ENCODE measurements around the gene FXYD5. TPM values are rescaled to one million over a fixed set of nuclear protein-coding genes. Genes with fewer than 3 reads are reported as not detected.
"Not testable (repeated sequence)": the region's sequence is repeated elsewhere in the genome, so short reads cannot be mapped to it uniquely, and the experiment has no call there.

FXYD5 gene
- total RNA-seq, 1 donor from 2014 or later, result 73.4 TPM

DNA sequence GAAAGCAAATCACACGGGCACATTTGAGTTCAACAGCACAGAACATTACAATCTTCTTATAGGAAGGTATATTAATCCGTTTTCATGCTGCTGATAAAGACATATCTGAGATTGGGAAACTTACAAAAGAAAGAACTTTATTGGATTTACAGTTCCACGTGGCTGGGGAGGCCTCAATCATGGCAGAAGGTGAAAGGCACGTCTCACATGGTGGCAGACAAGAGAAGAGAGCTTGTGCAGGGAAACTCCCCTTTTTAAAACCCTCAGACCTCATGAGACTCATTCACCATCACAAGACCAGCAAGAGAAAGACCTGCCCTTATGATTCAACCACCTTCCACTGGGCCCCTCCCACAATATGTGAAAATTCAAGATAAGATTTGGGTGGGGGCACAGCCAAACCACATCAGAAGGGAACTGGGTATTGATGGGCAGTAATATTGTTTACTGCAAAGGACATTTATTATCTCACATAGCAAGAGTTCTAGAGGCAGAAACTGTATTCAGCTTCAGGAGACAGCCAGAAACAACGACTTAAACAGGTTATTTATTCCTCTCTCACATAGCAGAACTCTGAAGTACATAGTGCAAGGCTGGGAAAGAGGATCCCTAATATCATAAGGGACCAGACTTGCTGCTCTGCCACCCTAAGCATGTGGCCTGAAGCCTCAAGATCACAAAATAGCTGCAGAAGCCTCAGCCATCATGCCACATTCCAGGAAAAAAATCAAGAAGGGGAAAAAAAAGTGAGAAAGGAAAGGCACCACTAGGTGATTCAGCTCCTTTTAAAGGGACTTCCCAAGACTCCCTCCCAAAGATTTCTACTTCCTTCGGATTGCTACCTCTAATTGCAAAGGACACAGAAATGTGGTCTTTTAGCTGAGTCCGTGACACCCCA lies 23.1 kb downstream of the FXYD5 start:
- DNase-seq (ENCODE audit: low spot score), result no peak

DNA sequence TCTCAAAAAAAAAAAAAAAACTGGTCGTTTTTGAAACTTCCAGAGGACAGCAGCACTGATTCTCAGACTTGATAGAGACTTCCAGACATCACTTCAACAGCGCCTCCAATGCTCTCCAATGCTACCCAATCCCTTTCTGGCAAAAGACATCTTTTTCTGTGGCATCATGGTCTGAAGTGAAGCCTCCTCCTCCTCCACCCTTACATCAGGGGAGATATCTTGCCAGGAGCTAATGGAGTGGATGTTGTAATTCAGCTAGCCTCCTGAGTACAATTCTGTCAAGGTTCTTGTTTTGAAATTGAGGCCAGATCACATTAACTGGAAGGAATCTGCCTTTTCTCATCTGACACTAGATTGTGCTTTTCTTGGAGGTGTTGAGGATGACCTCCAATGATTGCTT lies 24.2 kb downstream of the FXYD5 start:
- no peak for DNase-seq (ENCODE audit: low spot score)

DNA sequence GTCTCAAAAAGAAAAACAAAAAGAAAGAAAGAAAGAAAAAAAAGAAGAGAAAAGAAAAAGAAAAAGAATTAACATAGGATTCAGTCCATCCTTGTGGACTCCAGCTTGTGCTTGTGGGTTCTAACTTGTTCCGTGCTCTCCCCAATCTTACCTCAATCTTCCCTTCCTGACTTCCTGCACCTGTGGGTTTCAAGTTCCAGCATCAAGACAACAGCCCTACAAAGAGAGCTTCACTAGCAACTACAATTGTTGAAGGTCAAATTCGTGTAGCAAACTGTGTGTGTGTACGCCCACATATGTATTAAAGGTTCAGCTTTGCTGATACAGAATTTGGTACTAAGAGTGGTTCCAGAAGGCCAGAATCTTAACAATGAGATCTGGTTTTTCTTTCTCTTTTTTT lies 25.3 kb downstream of the FXYD5 start:
- DNase-seq (ENCODE audit: low spot score), result no peak

DNA sequence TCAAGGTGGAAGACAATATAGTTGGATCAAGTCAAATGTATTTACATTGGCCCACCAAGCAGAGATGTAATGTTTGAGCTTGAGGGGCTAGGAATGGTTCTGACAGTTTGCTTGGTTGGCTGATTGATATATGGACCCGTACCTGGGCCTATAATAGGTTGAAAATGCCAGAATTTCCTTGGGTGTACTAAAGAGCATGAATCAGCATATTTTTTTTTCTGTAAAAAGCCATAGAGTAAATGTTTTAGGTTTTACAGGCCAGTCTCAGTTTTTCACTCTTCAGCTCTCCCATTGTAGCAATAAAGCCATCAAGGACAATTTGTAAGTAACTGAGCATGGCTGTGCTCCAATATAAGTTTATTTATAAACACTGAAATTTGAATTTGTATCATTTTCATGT lies 26.9 kb downstream of the FXYD5 start:
- DNase-seq (ENCODE audit: low spot score), result no peak

DNA sequence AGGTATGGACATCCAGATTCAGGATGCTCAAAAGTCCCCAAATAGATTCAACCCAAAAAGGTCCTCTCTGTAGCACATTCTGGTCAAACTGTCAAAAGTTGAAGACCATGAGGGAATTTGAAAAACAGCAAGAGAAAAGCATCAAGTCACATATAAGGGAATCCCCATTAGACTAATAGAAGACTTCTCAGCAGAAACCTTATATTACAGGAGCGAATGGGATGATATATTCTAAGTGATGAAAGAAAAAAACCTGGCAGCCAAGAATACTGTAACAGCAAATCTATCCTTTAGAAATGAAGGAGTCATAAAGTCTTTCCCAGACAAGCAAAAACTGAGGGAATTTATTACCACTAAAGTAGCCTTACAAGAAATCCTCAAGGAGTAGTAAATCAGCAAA lies 29.7 kb downstream of the FXYD5 start:
- no peak for DNase-seq (ENCODE audit: low spot score)

DNA sequence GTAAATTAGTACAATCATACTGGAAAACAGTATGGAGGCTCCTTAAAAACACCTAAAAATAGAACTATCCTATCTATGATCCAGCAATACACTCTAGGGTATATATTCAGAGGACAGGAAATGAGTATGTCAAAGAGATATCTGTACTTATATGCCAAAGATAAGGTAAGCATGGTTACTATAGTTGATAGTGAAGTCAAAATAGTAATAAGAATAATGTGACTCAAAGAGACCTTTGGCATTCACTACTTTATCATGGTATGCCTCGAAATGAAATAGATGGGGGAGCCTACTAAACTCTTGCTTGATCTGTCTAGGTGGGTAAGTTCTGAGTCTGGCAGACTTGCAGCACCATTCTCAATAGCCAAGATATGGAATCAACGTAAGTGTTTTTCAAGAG lies 30.3 kb downstream of the FXYD5 start:
- DNase-seq (ENCODE audit: low spot score), result no peak

DNA sequence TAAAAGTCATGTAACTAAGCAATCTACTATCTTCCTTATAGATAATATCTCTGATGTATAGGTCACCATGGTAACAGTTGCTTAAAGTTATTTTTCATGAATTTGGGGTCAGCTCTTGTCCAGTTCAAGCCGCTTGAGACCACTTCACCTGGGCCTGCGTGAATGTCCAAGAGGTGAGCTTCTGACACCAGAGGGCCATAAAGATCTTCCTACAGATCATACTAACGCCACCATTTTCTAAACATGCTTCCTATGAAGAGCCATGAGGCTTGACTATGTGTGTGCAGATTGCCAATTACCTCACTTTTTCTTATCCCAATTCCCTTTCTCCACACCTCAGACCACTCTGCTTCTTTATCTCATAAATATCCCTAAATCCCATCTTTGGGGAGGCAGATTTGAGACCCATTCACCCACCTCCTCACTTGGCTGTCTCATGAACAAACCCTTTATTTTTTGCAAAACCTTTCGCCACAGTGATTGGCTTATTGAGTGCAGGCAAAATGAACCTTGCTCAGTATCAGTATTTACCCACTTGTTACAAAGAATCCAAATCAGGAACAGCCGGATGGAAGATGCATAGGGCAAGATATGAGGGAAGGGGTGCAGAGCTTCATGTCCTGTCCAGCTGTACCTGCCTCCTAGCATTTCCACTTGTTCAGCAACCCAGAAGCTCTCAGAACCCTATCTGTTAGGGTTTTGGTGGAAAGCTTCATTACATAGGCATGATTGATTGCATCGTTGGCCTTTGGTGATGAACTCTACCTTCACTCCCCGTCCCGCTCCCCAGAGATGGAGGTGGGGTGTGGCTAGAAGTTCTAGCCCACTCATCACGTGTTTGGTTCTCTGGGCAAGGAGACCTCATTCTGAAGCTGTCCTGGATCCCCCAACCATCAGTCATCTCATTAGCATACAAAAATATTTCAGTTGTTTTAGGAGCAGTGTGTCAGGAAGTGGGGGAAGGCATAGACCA lies 39.8 kb downstream of the FXYD5 start:
- DNase-seq (ENCODE audit: low spot score), result no peak

DNA sequence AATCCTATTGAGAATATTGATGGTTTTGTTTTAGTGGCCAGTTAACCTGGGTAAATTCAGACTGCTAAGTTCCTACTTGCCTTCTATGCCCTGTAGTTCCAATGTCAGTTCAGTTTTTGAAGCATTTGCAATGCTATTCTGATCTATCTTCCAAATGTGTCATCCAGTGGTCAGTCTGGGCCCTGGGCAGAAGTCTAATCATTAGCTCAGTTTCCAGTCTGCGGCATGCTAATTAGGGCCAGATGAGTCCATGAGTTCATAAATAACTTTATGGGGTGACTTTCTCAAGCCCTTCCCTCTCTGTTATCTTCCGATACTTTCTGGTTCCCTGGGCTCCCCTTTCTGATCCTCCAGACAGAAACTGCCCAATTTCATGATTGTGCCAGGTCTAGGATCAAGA lies 41.3 kb downstream of the FXYD5 start:
- DNase-seq (ENCODE audit: low spot score), result no peak

DNA sequence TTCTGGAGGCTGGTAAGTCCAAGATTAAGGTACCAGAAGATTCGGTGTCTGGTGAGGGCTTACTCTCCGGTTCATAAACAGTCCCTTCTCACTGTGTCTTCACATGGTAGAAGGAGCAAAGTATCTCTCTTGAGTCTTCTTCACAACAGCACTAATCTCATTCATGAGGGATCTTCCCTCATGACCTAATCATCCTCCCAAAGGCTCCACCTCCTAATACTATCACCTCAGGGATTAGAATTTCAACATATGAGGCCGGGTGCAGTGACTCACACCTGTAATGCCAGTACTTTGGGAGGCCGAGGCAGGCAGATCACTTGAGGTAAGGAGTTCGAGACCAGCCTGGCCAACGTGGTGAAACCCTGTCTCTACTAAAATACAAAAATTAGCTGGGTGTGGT lies 42.3 kb downstream of the FXYD5 start:
- not testable (repeated sequence) for DNase-seq (ENCODE audit: low spot score)

DNA sequence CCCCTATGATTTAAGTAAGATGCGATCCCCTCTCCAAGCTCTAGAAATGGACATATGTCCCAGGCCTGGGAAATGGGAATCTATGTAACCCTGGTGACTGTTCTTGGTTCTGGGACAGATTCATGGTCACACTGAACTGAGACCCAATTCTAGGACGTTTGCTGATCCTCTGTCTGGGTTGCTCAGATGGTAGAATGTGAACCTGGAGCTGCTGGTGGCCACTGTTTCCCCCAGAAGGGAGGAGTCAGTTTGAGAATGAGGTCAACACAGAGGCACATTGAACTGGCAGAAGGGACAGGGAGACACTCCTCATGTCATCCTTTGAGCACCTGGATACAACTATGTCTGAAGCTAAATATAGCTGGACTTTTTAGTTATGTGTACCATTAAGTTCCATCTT lies 44.9 kb downstream of the FXYD5 start:
- no peak for DNase-seq (ENCODE audit: low spot score)

DNA sequence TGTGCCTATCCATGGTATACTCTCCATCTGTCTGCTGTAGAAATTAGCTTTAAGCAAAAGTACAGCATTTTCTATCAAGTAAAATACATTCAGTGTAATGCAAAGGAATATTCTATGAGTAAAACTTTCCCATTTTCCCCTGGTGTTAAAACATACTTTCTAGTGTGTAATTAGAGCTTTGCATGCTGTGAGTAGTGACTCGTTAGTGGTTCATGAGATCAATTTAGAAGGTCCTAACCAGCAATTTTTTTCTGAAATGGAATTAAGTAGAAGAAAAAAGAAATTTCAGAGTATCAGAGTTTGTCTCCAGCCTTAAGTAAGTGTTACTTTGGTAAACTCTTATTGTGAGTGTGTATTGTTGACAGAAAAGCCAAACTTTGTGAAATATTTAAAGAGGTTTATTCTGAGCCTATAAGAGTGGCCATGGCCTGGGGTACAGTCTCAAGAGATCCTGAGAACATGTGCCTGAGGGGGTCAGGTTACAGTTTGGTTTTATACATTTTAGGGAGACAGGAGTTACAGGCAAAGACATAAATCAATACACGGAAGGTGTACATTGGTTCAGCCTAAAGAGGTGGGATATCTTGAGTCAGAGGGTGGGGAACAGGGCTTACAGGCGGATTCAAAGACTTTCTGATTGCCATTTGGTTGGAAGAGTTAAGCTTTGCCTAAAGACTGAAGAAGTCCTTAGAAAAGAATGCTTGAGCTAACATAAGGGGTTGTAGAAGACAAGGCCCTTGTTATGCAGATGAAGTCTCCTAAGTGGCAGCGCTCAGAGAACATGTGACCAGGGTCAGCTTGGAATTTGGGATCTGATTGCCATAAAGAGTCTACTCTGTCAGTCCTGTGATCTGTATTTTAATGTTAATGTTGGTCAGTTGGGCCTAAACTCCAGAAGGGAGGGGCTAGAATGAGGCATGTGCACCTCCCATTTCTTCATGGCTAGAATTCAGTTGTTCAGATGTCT lies 48.5 kb downstream of the FXYD5 start:
- no peak for DNase-seq (ENCODE audit: low spot score)

DNA sequence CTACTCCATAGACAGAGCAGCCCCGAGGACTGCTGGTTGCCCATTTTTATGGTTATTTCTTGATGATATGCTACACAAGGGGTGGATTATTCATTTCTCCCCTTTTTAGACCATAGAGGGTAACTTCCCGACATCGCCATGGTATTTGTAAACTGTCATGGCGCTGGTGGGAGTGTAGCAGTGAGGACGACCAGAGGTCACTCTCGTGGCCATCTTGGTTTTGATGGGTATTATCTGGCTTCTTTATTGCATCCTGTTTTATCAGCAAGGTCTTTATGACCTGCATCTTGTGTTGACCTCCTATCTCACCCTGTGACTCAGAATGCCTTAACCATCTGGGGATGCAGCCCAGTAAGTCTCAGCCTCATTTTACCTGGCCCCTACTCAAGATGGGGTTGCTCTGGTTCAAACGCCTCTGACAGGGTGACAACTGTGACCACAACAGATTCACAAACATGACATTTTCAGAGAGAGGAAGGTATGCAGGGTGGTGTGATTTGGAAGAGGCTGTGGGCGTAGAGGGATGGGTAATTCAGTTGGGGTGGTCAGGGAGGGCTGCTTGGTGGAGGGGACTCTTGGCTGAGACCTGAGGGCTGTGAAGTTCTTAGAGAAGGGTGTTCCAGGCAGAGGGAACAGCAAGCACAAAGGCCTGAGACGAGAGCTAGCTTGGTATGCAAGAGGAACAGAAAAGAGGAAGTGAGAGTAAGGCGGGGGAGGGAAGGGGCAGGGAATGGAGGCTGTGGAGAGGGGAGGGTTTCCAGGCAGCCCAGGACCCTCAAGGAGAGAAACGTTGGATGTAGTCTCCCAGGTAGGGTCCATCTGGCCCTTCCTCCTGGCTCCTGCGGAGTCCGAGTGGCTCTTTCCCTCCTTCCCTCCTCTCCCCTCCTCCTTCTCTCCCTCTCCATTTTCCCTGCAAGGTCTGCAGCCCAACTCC lies 50.5 kb downstream of the FXYD5 start:
- no peak for DNase-seq (ENCODE audit: low spot score)

DNA sequence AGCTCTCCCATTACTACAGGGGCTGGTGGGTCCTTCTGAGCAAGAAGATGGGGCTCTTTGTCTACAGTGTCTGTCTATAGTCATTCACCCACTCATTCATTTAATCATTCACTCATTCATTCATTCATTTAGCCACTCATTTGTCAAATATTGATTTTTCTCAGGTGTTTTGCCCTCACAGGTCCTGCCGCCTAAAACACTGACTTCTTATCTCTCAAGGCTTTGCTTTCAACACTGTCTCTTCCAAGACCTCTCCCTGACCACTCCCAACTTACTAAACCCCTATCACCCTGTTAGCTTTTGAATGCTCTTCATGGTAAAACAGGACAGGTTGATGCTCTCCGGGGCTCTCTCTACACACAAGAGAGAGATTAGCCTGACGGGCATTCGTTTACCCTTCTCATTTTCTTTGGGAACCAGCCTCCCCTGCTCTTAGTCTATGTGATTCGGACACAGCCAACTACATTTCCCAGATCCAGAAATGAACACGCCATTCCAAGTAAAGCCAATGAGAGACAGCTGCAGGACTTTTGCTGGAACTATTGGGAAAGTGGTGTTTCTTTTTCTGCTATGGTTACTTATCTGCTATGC lies 51.3 kb downstream of the FXYD5 start:
- DNase-seq (ENCODE audit: low spot score), result no peak

DNA sequence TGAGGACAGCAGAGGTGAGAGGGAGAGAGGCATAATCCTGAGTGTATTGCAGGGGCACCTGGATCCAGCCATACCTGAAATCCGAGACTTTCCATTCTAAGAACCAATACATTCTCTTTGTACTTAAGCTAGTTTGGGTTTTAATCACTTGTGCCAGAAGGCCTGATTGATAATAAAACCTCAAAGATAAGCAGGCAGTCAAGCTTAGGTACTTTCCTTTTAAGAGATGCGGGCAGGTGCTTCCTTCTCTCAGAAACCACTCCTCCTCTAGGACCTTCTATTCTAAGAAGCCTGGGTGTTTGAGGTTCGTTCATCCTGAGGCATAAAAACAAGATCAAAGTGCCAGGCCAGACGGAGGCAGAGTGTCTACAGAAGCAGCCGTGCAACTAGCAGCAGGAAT lies 51.8 kb downstream of the FXYD5 start:
- DNase-seq (ENCODE audit: low spot score), result no peak

DNA sequence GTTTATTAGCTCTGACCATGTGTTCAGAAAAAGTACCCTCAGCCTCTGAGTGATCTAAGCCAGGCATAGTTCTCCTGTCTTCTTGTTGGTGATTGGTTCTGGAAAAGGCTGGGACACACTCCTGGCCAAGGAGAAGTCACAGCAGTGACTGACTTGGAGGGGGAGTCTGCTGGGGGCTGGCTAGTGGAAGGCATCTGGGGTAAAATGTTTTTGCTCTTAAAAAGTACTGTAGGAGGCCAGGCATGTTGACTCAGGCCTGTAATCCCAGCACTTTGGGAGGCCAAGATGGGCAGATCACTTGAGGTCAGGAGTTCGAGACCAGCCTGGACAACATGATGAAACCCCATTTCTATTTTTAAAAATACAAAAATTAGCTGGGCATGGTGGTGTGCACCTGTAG lies 52.3 kb downstream of the FXYD5 start:
- DNase-seq (ENCODE audit: low spot score), result no peak

DNA sequence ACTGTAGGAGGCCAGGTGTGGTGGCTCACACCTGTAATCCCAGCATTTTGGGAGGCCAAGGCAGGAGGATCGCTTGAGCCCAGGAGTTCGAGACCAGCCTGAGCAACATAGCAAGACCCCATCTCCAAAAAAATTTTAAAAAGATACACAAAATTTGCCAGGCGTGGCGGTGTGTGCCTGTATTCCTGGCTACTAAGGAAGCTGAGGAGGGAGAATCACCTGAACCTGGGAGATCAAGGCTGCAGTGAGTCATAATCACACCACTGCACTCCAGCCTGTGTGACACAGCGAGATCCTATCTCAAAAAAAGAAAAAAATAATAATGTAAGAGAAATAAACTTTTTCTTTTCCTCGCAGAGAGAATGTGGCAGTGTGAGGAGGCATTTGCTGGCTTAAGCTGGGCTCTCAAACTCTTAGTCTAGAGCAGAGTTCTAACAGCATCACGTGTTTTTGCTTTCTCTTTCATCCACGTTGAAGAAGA lies 52.9 kb downstream of the FXYD5 start:
- no peak for DNase-seq (ENCODE audit: low spot score)

DNA sequence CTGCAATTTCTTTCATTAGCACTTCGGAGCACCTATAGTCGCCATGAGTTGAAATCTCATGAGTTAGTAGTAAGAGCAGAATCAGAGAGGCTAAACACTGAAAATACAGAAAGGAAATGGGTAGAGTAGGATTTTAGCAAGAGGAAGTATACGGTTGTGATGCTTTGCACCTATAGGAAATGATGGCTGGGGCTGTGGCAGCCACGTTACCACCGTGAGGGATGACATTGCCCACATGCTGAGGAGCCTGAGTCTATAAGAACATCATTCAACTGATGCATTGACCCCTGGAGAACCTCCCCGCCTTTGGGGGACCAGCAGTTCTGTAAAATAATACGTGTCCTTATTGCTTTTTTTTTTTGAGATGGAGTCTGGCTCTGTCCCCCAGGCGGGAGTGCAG lies 53.6 kb downstream of the FXYD5 start:
- no peak for DNase-seq (ENCODE audit: low spot score)

DNA sequence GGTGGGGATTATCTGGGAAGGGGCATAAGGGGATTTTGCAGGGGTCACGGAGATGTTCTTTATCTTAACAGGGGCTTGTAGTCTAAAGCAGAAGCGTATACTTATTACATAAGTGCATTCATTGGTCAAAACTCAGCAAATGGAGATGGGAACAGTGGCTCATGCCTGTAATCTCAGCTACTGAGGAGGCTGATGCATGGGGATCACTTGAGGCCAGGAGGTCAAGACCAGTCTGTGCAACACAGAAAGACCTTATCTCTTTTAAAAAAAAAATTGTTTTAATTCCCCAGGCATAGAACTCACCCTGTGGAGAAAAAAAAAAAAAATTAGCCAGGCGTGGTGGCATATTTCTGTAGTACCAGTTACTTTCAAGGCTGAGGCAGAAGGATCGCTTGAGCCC lies 55.1 kb downstream of the FXYD5 start:
- no peak for DNase-seq (ENCODE audit: low spot score)

DNA sequence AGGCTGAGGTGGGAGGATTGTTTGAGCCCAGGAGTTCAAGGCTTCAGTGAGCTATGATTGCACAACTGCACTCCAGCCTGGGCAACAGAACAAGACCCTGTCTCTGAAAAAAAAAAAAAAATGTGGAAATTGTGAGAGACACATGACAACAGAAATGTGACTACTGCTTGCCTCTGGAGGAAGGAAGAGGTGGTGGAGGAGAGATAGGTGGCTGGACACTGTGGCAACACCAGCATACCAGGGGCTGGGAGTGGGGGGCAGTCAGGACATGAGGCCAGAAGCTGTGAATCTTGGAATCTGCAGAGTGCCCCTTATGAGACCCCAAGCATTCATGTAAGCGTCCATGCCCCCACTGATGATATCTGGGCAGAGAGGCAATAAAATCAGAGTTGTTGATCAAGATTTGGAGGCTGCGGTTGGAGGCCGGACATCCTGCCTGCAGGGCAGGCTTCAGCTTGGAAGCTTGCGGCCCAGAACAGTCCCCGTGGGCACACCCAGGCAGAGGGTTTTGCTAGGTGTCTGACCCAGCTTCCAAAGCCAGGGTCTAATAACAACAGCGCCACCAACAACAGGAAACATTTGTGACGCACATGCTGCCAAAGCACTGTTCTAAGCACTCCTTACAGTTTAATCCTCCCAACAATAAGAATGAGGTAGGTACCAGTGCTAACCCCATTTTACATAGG lies 57.2 kb downstream of the FXYD5 start:
- DNase-seq (ENCODE audit: low spot score), result no peak
